Measurements from ENCODE around the gene HOXD13. TPM values are rescaled to one million over a fixed set of nuclear protein-coding genes. Genes with fewer than 3 reads are reported as not detected.

HOXD13 gene
- total and polyA plus RNA-seq, 2 of the 8 experiments (the other 6 are each of a cell fraction or from before 2014, with no cell fraction given) = not detected

GRCh38 chr2:176067589-176068418 lies 24.7 kb upstream of the HOXD13 start:
- H2BK120ac ChIP-seq (replicated peaks; ENCODE audit: low read depth, low read length) = no peak overlapping the region
- H3K79me1 ChIP-seq (ENCODE audit: low read depth, low read length) = no peaks in the 10 kb centered on the region
- no peak overlapping the region for H3K56ac ChIP-seq (replicated peaks; ENCODE audit: insufficient read length, low read depth, low read length)
- H4K20me1 ChIP-seq (replicated peaks in 1 of 2; ENCODE audit: control insufficient read depth in 1 of 2, insufficient read depth in 2 of 2, low read length in 2 of 2) = peaks cover 7 to 16% of the 10 kb centered on the region in 2 experiments
- peak overlapping the region; percentile 53 to 75 for H3K4me2 ChIP-seq (ENCODE audit: insufficient read depth in 1 of 2, low read depth in 2 of 2, low read length in 2 of 2)
- H2BK20ac ChIP-seq (ENCODE audit: low read length) = no peak overlapping the region
- ChIA-PET POLR2A (ENCODE audit: partially characterized antibody) (no interaction called here), CTCF (ENCODE audit: partially characterized antibody) (interaction anchor here (0.9 kb wide), 1 partner anchor 697 kb away, joined by 3 read pairs; no protein-coding TSS in a partner anchor)
- H2BK12ac ChIP-seq (ENCODE audit: low read depth, low read length) = 0 out of 2 replicates have a peak overlapping the region, but pooled peaks have one; percentile 19
- no peak for FAIRE-seq
- no peaks in the 10 kb centered on the region for H3K9me3 ChIP-seq (ENCODE audit: insufficient read depth in 2 of 2, low read depth in 1 of 2, low read length in 1 of 2)
- WGBS, 2 experiments (ENCODE audit: extremely low coverage in 1 of 2, insufficient coverage in 1 of 2, insufficient read length in 1 of 2, insufficient replicate concordance in 2 of 2, low coverage in 1 of 2, low lambda C conversion rate in 2 of 2, missing lambda C conversion rate in 1 of 2) = 9% methylated on average over 38 of the region's 38 CpGs; no CpG with 5 or more reads in 1 of the 2 experiments
- no peaks in the 10 kb centered on the region for H3K79me2 ChIP-seq (ENCODE audit: control insufficient read depth in 1 of 2, insufficient read depth in 2 of 2, low read length in 2 of 2)
- H3K9ac ChIP-seq (replicated peaks in 1 of 4; ENCODE audit: extremely low read depth in 1 of 4, low read depth in 3 of 4, low read length in 3 of 4) = no peak overlapping the region
- no peak overlapping the region for H3K14ac ChIP-seq (ENCODE audit: insufficient read length)
- H3K4me3 ChIP-seq (ENCODE audit: extremely low read depth in 1 of 4, insufficient read depth in 2 of 4, low read depth in 3 of 4, low read length in 4 of 4) = peak overlapping the region in 2 of 4 experiments; percentile 14 to 54; a peak in 3 of 8 replicates
- H2BK15ac ChIP-seq (ENCODE audit: low read length) = peak overlapping the region; percentile 29; the same call in 1 of the 2 replicates
- no peak overlapping the region for H4K91ac ChIP-seq (replicated peaks; ENCODE audit: insufficient read length, low read length)
- H3K27ac ChIP-seq (ENCODE audit: low read depth, low read length) = no peak overlapping the region
- no peak overlapping the region for H2BK5ac ChIP-seq (ENCODE audit: low read depth, low read length)
- H3K36me3 ChIP-seq (ENCODE audit: control insufficient read depth in 2 of 4, insufficient read depth in 4 of 4, low read length in 3 of 4) = peaks cover 0 to 4% (median 0%) of the 10 kb centered on the region in 4 experiments; a peak in 1 of 8 replicates
- DNase-seq (ENCODE audit: low read depth in 1 of 2, low spot score in 2 of 2) = peak in 1 of 2 experiments; percentile 58
- no peak overlapping the region for H2AK5ac ChIP-seq (ENCODE audit: low read depth, low read length)
- H3K27me3 ChIP-seq (replicated peaks in 1 of 4; ENCODE audit: control insufficient read depth in 3 of 4, extremely low read depth in 1 of 4, insufficient read depth in 3 of 4, low read length in 3 of 4) = peaks cover 77 to 88% (median 81%) of the 10 kb centered on the region in 4 experiments
- no peak overlapping the region for H3K4ac ChIP-seq (replicated peaks; ENCODE audit: insufficient read length, low read depth, low read length)
- no peaks in the 10 kb centered on the region; the same call in 1 of the 2 replicates for H3K23me2 ChIP-seq (ENCODE audit: low read depth, low read length)
- H2AFZ ChIP-seq (ENCODE audit: low read length) = no peak overlapping the region
- no peak overlapping the region for H4K5ac ChIP-seq (ENCODE audit: insufficient read length, low read depth, low read length)
- no peak overlapping the region for H4K8ac ChIP-seq (ENCODE audit: extremely low read depth, insufficient read depth, low read length)
- peaks cover 0 to 20% (median 11%) of the 10 kb centered on the region in 4 experiments; a peak in 4 of 7 replicates for H3K4me1 ChIP-seq (replicated peaks in 1 of 4; ENCODE audit: control insufficient read depth in 3 of 4, insufficient read depth in 4 of 4, low read length in 3 of 4)
- no peak overlapping the region for H3K23ac ChIP-seq (ENCODE audit: insufficient read length)
- no peak overlapping the region for H3K18ac ChIP-seq (ENCODE audit: extremely low read depth, low read length)
- TF ChIP-seq SRF (IDR thresholded peaks at IDR 0.05; ENCODE audit: low read depth, low read length) = no peak
- no peak for TF ChIP-seq BRCA1 (IDR thresholded peaks at IDR 0.05; ENCODE audit: low read depth, low read length)
- no peak for TF ChIP-seq TBP (IDR thresholded peaks at IDR 0.05; ENCODE audit: low read depth, low read length)
- no peak for TF ChIP-seq KDM4A (IDR thresholded peaks at IDR 0.05; ENCODE audit: low read depth, low read length, severe bottlenecking)
- no peak for TF ChIP-seq RXRA (IDR thresholded peaks at IDR 0.05; ENCODE audit: insufficient read depth, low read depth, low read length)
- TF ChIP-seq TAF1 (IDR thresholded peaks at IDR 0.05; ENCODE audit: low read depth, low read length) = no peak
- TF ChIP-seq ATF2 (IDR thresholded peaks at IDR 0.05; ENCODE audit: low read length) = no peak
- TF ChIP-seq RAD21 (IDR thresholded peaks at IDR 0.05 in 1 of 2, conservative IDR thresholded peaks at IDR 0.05 in 1 of 2; ENCODE audit: low read depth in 2 of 2, low read length in 2 of 2) = no peak
- TF ChIP-seq PHF8 (conservative IDR thresholded peaks at IDR 0.05; ENCODE audit: low read depth, low read length) = no peak

Measured in H1 (cell line).